CD4-positive, alpha-beta T cell treated with Interleukin-10 for 1 hour (primary cell): ENCODE results near the gene EYA2.
"Not testable (repeated sequence)": the region's sequence is repeated elsewhere in the genome, so short reads cannot be mapped to it uniquely, and the experiment has no call there.

Experiments
- DNase-seq: peaks from one replicate; pipeline ENCODE4 v3.0.0-alpha.2; 2020

Gene EYA2

GRCh38 chr20:47191074-47191673 is 296.5 kb downstream of the EYA2 start:
- DNase-seq, result no peak

GRCh38 chr20:47191956-47192355 is 297.3 kb downstream of the EYA2 start:
- DNase-seq, result no peak

GRCh38 chr20:47195573-47195972 is 300.9 kb downstream of the EYA2 start:
- no peak for DNase-seq

GRCh38 chr20:47196091-47197081 is 301.7 kb downstream of the EYA2 start:
- DNase-seq, result peak; percentile 70

GRCh38 chr20:47198254-47198671 is 303.6 kb downstream of the EYA2 start:
- no peak for DNase-seq

GRCh38 chr20:47198996-47199552 is 304.4 kb downstream of the EYA2 start:
- DNase-seq, result no peak

- no peak for DNase-seq
Measured at GRCh38 chr20:47201074-47201730, 306.6 kb downstream of the EYA2 start.

- DNase-seq, result no peak
Measured at GRCh38 chr20:47202733-47203667, 308.4 kb downstream of the EYA2 start.

GRCh38 chr20:47204008-47204849 is 309.6 kb downstream of the EYA2 start:
- no peak for DNase-seq

GRCh38 chr20:47204850-47205122 is 310.1 kb downstream of the EYA2 start:
- DNase-seq, result not testable (repeated sequence)

GRCh38 chr20:47205577-47206123 is 311.0 kb downstream of the EYA2 start:
- DNase-seq, result no peak

GRCh38 chr20:47206552-47206951 is 311.9 kb downstream of the EYA2 start:
- DNase-seq, result not testable (repeated sequence)

- DNase-seq, result no peak
Measured at GRCh38 chr20:47206962-47207641, 312.5 kb downstream of the EYA2 start.

- no peak for DNase-seq
Measured at GRCh38 chr20:47208534-47209174, 314.0 kb downstream of the EYA2 start.

GRCh38 chr20:47209982-47210381 is 315.3 kb downstream of the EYA2 start:
- DNase-seq, result no peak

GRCh38 chr20:47210470-47210869 is 315.8 kb downstream of the EYA2 start:
- DNase-seq, result no peak

GRCh38 chr20:47211036-47211435 is 316.4 kb downstream of the EYA2 start:
- no peak for DNase-seq

GRCh38 chr20:47212606-47213207 is 318.1 kb downstream of the EYA2 start:
- DNase-seq, result no peak

GRCh38 chr20:47213966-47214365 is 319.3 kb downstream of the EYA2 start:
- no peak for DNase-seq
